GM12878 (cell line): ENCODE results near the gene CFAP20.

Experiments
- CTCF ChIP-seq, 3 experiments: IDR thresholded peaks in 2 of 3; conservative IDR thresholded peaks in 1 of 3; 2 replicates each; pipeline ENCODE4 v1.5.1; 2011; ENCODE audit warnings: low read depth in 3 of 3, low read length in 3 of 3, mild to moderate bottlenecking in 3 of 3, control low read depth in 2 of 3, moderate library complexity in 2 of 3, inconsistent platforms in 1 of 3, mixed read lengths in 1 of 3; ENCODE audit not compliant: control insufficient read depth in 2 of 3, insufficient read depth in 1 of 3; ENCODE audit errors: extremely low read depth in 1 of 3
- POLR2AphosphoS5 ChIP-seq: IDR thresholded peaks from 2 replicates; pipeline ENCODE4 v1.6.1; 2011; ENCODE audit warnings: mild to moderate bottlenecking, low read length, inconsistent platforms
- RAD21 ChIP-seq: IDR thresholded peaks from 2 replicates; pipeline ENCODE4 v1.6.1; 2011; ENCODE audit warnings: mild to moderate bottlenecking, low read depth, low read length, moderate library complexity; ENCODE audit not compliant: insufficient read depth
- REST ChIP-seq: IDR thresholded peaks from 2 replicates; pipeline ENCODE4 v1.6.1; 2012; ENCODE audit warnings: mild to moderate bottlenecking, low read depth, low read length
- TAF1 ChIP-seq: IDR thresholded peaks from 2 replicates; pipeline ENCODE4 v1.6.1; 2011; ENCODE audit warnings: mild to moderate bottlenecking, low read depth, low read length, borderline replicate concordance
- ZBED1 ChIP-seq: IDR thresholded peaks from 2 replicates; pipeline ENCODE4 v1.6.1; 2016; ENCODE audit warnings: borderline replicate concordance
- ZNF274 ChIP-seq: IDR thresholded peaks from one replicate; pipeline ENCODE4 v1.8.0; 2011; ENCODE audit not compliant: insufficient read length, insufficient read depth
- TF ChIP-seq, protein P1 (sequence below): fragments of 450-650 bp; IDR thresholded peaks from 2 replicates; pipeline ENCODE4 v1.6.1; 2014; ENCODE audit warnings: mild to moderate bottlenecking

DNA sequence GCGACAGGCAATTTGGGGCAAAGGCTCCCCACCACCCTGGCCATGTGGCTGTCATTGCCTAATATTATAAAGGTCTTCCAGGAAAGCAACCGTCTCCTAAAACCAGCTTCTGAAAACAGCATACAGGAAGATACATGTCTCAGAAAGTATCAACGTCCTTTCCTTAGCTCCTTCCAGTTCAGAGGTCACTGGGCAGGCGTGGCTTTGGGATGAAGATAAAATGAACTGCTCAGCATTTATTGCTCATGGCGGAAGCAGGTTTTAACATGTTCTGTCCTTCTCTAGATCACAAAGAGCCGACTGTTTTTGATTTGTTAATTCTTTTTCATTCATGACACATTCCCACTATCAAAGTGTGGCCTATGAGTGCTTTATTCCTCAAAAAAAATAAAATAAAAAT, 8.0 kb downstream of the CFAP20 start:
- no peak for TF ChIP-seq ZBED1
- TF ChIP-seq POLR2AphosphoS5 = no peak
- no peak for TF ChIP-seq ZNF274
- no peak for TF ChIP-seq RAD21
- no peak for TF ChIP-seq CTCF (IDR thresholded peaks at IDR 0.05 in 2 of 3, conservative IDR thresholded peaks at IDR 0.05 in 1 of 3; ENCODE audit: control insufficient read depth in 2 of 3, extremely low read depth in 1 of 3, insufficient read depth in 1 of 3, low read depth in 3 of 3, low read length in 3 of 3)
- no peak for TF ChIP-seq REST
- TF ChIP-seq, protein P1, sequence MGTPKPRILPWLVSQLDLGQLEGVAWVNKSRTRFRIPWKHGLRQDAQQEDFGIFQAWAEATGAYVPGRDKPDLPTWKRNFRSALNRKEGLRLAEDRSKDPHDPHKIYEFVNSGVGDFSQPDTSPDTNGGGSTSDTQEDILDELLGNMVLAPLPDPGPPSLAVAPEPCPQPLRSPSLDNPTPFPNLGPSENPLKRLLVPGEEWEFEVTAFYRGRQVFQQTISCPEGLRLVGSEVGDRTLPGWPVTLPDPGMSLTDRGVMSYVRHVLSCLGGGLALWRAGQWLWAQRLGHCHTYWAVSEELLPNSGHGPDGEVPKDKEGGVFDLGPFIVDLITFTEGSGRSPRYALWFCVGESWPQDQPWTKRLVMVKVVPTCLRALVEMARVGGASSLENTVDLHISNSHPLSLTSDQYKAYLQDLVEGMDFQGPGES = no peak
- no peak for TF ChIP-seq TAF1
